A549 (cell line): ENCODE measurements around the gene CCDC124. TPM values are rescaled to one million over a fixed set of nuclear protein-coding genes. Genes with fewer than 3 reads are reported as not detected.

Source experiments
- ATAC-seq, 2 experiments: fragments of 200-7000 bp in 1 of 2; fragments of >200 bp in 1 of 2; cut with Nextera tagmentation in 1 of 2; cut with Tn5 transposase in 1 of 2; 3 replicates each; pipeline versions ENCODE4 v1.8.0 to v1.9.1; 2018 to 2020; ENCODE audit warnings: mild to moderate bottlenecking in 1 of 2, moderate library complexity in 1 of 2
- CTCF ChIA-PET: fragments of 300-600 bp; sonication (Branson Sonifier 250); formaldehyde crosslinking; extraction: SDS; loops from one replicate; lab custom pipeline; 2021; ENCODE audit warnings: antibody characterized with exemption, inconsistent platforms; lab: Yijun Ruan, JAX
- POLR2A ChIA-PET: fragments of 350-600 bp; formaldehyde crosslinking; extraction: SDS; loops from one replicate; lab custom pipeline; 2021; ENCODE audit warnings: antibody characterized with exemption, inconsistent platforms; lab: Yijun Ruan, JAX
- DNase-seq, 2 experiments: peaks; one replicate each; pipeline versions ENCODE4 v3.0.0 to v3.0.0-alpha.2; 2011 to 2016; ENCODE audit warnings: low read depth in 1 of 2, low spot score in 1 of 2
- FAIRE-seq: peaks from 2 replicates; lab custom pipeline; 2011; peaks lifted over from hg19 to GRCh38; lab: Jason Lieb, UNC
- H3K27ac ChIP-seq, 2 experiments: fragments of >200 bp; sonication (Bioruptor Twin); formaldehyde crosslinking; 3 replicates each; pipeline ENCODE4 v1.5.1; 2016 to 2017
- H3K4me1 ChIP-seq: fragments of >200 bp; sonication (Bioruptor Twin); formaldehyde crosslinking; 3 replicates; pipeline ENCODE4 v1.6.1; 2016
- H3K4me2 ChIP-seq: fragments of >200 bp; sonication (Bioruptor Twin); formaldehyde crosslinking; 3 replicates; pipeline ENCODE4 v1.6.1; 2016
- H3K4me3 ChIP-seq: fragments of >200 bp; sonication (Bioruptor Twin); formaldehyde crosslinking; 3 replicates; pipeline ENCODE4 v1.5.1; 2016
- H3K9me3 ChIP-seq: fragments of >200 bp; sonication (Bioruptor Twin); formaldehyde crosslinking; 3 replicates; pipeline ENCODE4 v1.6.1; 2016
- BHLHE40 ChIP-seq: IDR thresholded peaks from 2 replicates; pipeline ENCODE4 v1.6.1; 2012; ENCODE audit warnings: low read depth, low read length, inconsistent platforms
- CBX2 ChIP-seq: fragments of 200-600 bp; sonication (generic); IDR thresholded peaks from 2 replicates; pipeline ENCODE4 v1.6.1; 2016; ENCODE audit warnings: low read depth, mild to moderate bottlenecking, borderline replicate concordance
- CBX8 ChIP-seq: fragments of 200-600 bp; sonication (generic); IDR thresholded peaks from 2 replicates; pipeline ENCODE4 v1.6.1; 2016
- CHD4 ChIP-seq: fragments of 200-600 bp; sonication (generic); IDR thresholded peaks from 2 replicates; pipeline ENCODE4 v1.6.1; 2016; ENCODE audit warnings: antibody characterized with exemption, mild to moderate bottlenecking, borderline replicate concordance
- EHMT2 ChIP-seq: fragments of 200-600 bp; sonication (generic); IDR thresholded peaks from 2 replicates; pipeline ENCODE4 v1.6.1; 2016; ENCODE audit warnings: antibody characterized with exemption, low read depth, mild to moderate bottlenecking, moderate library complexity
- EP300 ChIP-seq, 2 experiments: fragments of >200 bp; sonication (Bioruptor Twin); formaldehyde crosslinking; IDR thresholded peaks; 2 replicates in 1 of 2; 3 replicates in 1 of 2; pipeline ENCODE4 v1.6.1; 2016 to 2017
- FOXS1 ChIP-seq: fragments of 250-450 bp; sonication (Bioruptor Pico); IDR thresholded peaks from 2 replicates; pipeline ENCODE4 v1.5.0; 2020; ENCODE audit warnings: mild to moderate bottlenecking, moderate library complexity
- JUN ChIP-seq, 2 experiments: fragments of >200 bp; sonication (Bioruptor Twin); formaldehyde crosslinking; IDR thresholded peaks; 2 replicates in 1 of 2; 3 replicates in 1 of 2; pipeline ENCODE4 v1.6.1; 2016 to 2017
- JUNB ChIP-seq: fragments of >200 bp; sonication (Bioruptor Twin); formaldehyde crosslinking; IDR thresholded peaks from 2 replicates; pipeline ENCODE4 v1.6.1; 2016
- MYC ChIP-seq: IDR thresholded peaks from 2 replicates; pipeline ENCODE4 v1.6.1; 2012; ENCODE audit warnings: mild to moderate bottlenecking, inconsistent platforms, low read length, improper control_type of control experiment, borderline replicate concordance
- NFE2L2 ChIP-seq: fragments of 150-350 bp; conservative IDR thresholded peaks from 2 replicates; pipeline ENCODE4 v1.6.1; 2014; ENCODE audit warnings: low read length
- NPAS2 ChIP-seq: fragments of 250-450 bp; sonication (Bioruptor Pico); IDR thresholded peaks from 2 replicates; pipeline ENCODE4 v1.8.0; 2022; ENCODE audit warnings: mild to moderate bottlenecking, moderate library complexity, borderline replicate concordance
- NR3C1 ChIP-seq: fragments of >200 bp; sonication (Bioruptor Twin); formaldehyde crosslinking; IDR thresholded peaks from 3 replicates; pipeline ENCODE4 v1.6.1; 2017
- PHF8 ChIP-seq: fragments of 200-600 bp; sonication (generic); IDR thresholded peaks from 2 replicates; pipeline ENCODE4 v1.6.1; 2016; ENCODE audit warnings: low read depth, mild to moderate bottlenecking, antibody characterized with exemption, moderate library complexity, borderline replicate concordance
- POLR2A ChIP-seq: IDR thresholded peaks from 2 replicates; pipeline ENCODE4 v1.6.1; 2012; ENCODE audit warnings: mild to moderate bottlenecking, low read length
- POLR2AphosphoS2 ChIP-seq: conservative IDR thresholded peaks from 2 replicates; pipeline ENCODE4 v1.6.1; 2012; ENCODE audit warnings: low read length, improper control_type of control experiment, inconsistent platforms
- RAD21 ChIP-seq, 2 experiments: fragments of >200 bp in 1 of 2; sonication (Bioruptor Twin) in 1 of 2; formaldehyde crosslinking in 1 of 2; IDR thresholded peaks in 1 of 2; conservative IDR thresholded peaks in 1 of 2; 2 replicates in 1 of 2; 3 replicates in 1 of 2; pipeline ENCODE4 v1.6.1; 2012 to 2018; ENCODE audit warnings: inconsistent platforms in 1 of 2
- RARB ChIP-seq: fragments of 250-450 bp; sonication (Bioruptor Pico); IDR thresholded peaks from 2 replicates; pipeline ENCODE4 v1.8.0; 2021; ENCODE audit warnings: mild to moderate bottlenecking, moderate library complexity
- RCOR1 ChIP-seq: fragments of 150-350 bp; IDR thresholded peaks from 2 replicates; pipeline ENCODE4 v1.6.1; 2014; ENCODE audit warnings: antibody characterized with exemption, low read length, low read depth
- RNF2 ChIP-seq: fragments of 200-600 bp; sonication (generic); IDR thresholded peaks from 2 replicates; pipeline ENCODE4 v1.6.1; 2016; ENCODE audit warnings: low read depth, mild to moderate bottlenecking, antibody characterized with exemption, moderate library complexity, borderline replicate concordance
- SMC3 ChIP-seq: fragments of >200 bp; sonication (Bioruptor Twin); formaldehyde crosslinking; IDR thresholded peaks from 3 replicates; pipeline ENCODE4 v1.6.1; 2018; ENCODE audit warnings: inconsistent platforms
- SREBF2 ChIP-seq: fragments of 450-650 bp; IDR thresholded peaks from 2 replicates; pipeline ENCODE4 v1.6.1; 2014; ENCODE audit warnings: mild to moderate bottlenecking, moderate library complexity
- TP53 ChIP-seq: fragments of 250-450 bp; sonication (Bioruptor Pico); IDR thresholded peaks from 2 replicates; pipeline ENCODE4 v1.5.0; 2021; ENCODE audit warnings: mild to moderate bottlenecking, moderate library complexity
- ZC3H11A ChIP-seq: fragments of 450-650 bp; IDR thresholded peaks from 2 replicates; pipeline ENCODE4 v1.6.1; 2014; ENCODE audit warnings: antibody characterized with exemption, mild to moderate bottlenecking
- ZNF302 ChIP-seq: fragments of 250-450 bp; sonication (Bioruptor Pico); IDR thresholded peaks from 2 replicates; pipeline ENCODE4 v1.9.0; 2021; ENCODE audit warnings: inconsistent platforms, mild to moderate bottlenecking, moderate library complexity
- ZSCAN20 ChIP-seq: fragments of 250-450 bp; sonication (Bioruptor Pico); IDR thresholded peaks from 2 replicates; pipeline ENCODE4 v1.8.0; 2022; ENCODE audit warnings: mild to moderate bottlenecking, moderate library complexity
- WGBS: methylation state at CpG from one replicate; pipeline ENCODE4 v1.1.6; 2017; ENCODE audit errors: missing lambda C conversion rate; 5-methylcytosine and 5-hydroxymethylcytosine counted together
- polyA plus RNA-seq, 4 experiments: library from polyadenylated mRNA; depleted of rRNA in 3 of 4; stranded (reverse); fragments of >200 nt; fragmentation: RNase III in 1 of 4; extraction: RNeasy Plus Mini Kit Qiagen cat#74134 plus additional on column Dnase treatment in 1 of 4; gene quantifications; 2 replicates in 3 of 4; 3 replicates in 1 of 4; pipeline ENCODE4 v1.2.3, GENCODE V29; 2011 to 2017
- TF ChIP-seq, protein P1 (sequence below): fragments of >200 bp; sonication (Bioruptor Twin); formaldehyde crosslinking; IDR thresholded peaks from 2 replicates; pipeline ENCODE4 v1.6.1; 2016
- TF ChIP-seq, protein P2 (sequence below): fragments of 200-600 bp; sonication (generic); IDR thresholded peaks from 2 replicates; pipeline ENCODE4 v1.6.1; 2016; ENCODE audit warnings: antibody characterized with exemption, mild to moderate bottlenecking, moderate library complexity

CCDC124 gene
- polyA plus RNA-seq, 2 of the 4 experiments (the other 2 are of a cell fraction): 35.4 to 113 TPM

DNA sequence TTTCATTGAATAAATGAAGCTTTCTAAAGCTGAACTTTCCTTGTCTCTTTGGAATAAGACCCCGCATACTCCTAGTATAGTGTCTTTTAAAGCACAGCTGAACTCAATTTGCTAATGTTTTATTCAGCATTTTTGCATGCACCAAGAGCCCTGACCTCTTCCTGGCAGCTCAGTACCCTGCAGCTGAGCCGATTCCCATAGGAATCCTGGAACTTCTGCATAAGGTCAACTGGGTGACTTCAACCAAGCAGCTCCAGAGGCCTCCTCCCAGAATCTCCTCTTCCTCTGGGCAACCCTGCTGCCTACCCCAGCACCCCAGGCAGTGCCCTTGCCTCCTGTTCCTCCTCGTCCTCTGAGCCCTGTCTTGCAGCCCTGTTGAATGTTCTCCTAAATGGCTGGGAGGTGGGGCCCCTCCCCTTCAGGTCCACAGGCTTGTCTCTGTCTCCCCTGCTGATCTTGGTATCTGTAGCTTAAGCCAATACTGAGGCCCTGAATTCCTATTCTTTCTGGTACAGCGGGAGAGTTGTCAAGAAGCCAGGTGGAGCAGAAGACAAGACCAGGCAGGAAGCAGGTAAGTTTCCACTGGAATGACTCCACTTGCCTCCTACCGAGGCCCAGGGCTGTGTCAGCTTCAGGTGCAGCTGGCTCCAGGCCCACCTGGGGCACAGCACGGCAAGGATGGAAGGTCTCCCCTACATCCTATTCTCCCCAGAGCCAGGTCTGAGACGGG lies 23.6 kb upstream of the CCDC124 start:
- FAIRE-seq (no peak), DNase-seq (no peak), ATAC-seq (no peak)
- ChIA-PET CTCF (interaction anchor here (0.6 to 2.2 kb wide), 6 partner anchors 13 to 88 kb away, joined by 3 to 12 read pairs (median 4); partner anchors contain the start of genes CCDC124 and RPL18A), POLR2A (no interaction called here)
- Histone ChIP-seq H3K27ac (no peak overlapping the region), H3K4me3 (no peak overlapping the region), H3K9me3 (0 out of 3 replicates have a peak, but pooled peaks cover 5% of the 10 kb centered on the region), H3K4me1 (no peaks in the 10 kb centered on the region)
- WGBS: 60% methylated on average over 7 of the region's 7 CpGs
- TF ChIP-seq JUNB (no peak), ZSCAN20 (CRISPR knock-in tag) (no peak), CHD4 (no peak), POLR2AphosphoS2 (no peak), CBX8 (no peak), MYC (no peak), ZC3H11A (no peak), ZNF302 (CRISPR knock-in tag) (no peak), NPAS2 (CRISPR knock-in tag) (no peak), EHMT2 (no peak), BHLHE40 (no peak), RNF2 (no peak), CBX2 (no peak), TP53 (CRISPR knock-in tag) (no peak), SREBF2 (no peak), SMC3 (no peak), NR3C1 (no peak), FOXS1 (CRISPR knock-in tag) (no peak), POLR2A (no peak)
- TF ChIP-seq, protein P1, sequence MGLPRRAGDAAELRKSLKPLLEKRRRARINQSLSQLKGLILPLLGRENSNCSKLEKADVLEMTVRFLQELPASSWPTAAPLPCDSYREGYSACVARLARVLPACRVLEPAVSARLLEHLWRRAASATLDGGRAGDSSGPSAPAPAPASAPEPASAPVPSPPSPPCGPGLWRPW: no peak
- TF ChIP-seq, all 56 proteins: peak for 0
- no peak overlapping the region for H3K4me2 ChIP-seq

DNA sequence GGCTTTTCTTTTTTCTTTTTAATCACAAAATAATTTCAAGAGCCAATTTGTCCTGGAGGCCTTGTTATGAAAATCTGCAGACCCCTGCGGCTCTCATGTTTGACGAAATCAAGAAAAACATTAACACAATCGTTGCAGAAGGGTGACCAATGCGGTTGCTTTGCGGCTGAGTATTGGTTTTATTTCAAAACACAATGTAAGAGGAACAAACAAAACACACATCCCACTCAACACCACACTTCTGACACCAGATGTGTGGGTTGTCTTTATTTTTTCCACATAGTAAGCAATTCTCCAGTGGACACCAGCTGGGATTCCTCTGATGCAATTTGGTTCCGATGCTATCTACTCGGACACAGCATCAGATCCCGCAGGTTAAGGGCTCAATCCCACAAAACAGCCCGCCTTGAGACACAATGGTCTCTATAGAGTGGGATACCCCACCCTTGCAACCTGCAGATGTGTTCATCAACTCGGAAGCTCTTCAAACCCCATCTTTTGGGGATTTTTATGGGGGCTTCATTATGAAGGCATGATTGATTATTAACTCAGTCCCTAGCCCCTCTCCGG lies 21.9 kb upstream of the CCDC124 start:
- ATAC-seq: no peak

More for the DNA sequence above, 21.9 kb upstream of the CCDC124 start:
- FAIRE-seq: no peak
- CTCF ChIA-PET: interaction anchor here (0.6 to 2.1 kb wide), 5 partner anchors 22 to 238 kb away, joined by 3 to 7 read pairs (median 4); partner anchors contain the start of gene CCDC124
- 72% methylated on average over 11 of the region's 11 CpGs for WGBS
- Histone ChIP-seq H3K9me3 (0 out of 3 replicates have a peak, but pooled peaks cover 5% of the 10 kb centered on the region), H3K27ac (no peak overlapping the region), H3K4me3 (no peak overlapping the region), H3K4me2 (no peak overlapping the region), H3K4me1 (peaks cover 8% of the 10 kb centered on the region)
- POLR2A ChIA-PET: no interaction called here
- no peak for DNase-seq
- TF ChIP-seq ZC3H11A (no peak), PHF8 (no peak), JUN (IDR thresholded peaks at IDR 0.05) (no peak), EP300 (IDR thresholded peaks at IDR 0.05) (no peak), CBX8 (no peak), RARB (CRISPR knock-in tag) (no peak), RAD21 (conservative IDR thresholded peaks at IDR 0.05 in 1 of 2, IDR thresholded peaks at IDR 0.05 in 1 of 2) (no peak), RCOR1 (no peak), NFE2L2 (no peak)
- TF ChIP-seq, protein P2, sequence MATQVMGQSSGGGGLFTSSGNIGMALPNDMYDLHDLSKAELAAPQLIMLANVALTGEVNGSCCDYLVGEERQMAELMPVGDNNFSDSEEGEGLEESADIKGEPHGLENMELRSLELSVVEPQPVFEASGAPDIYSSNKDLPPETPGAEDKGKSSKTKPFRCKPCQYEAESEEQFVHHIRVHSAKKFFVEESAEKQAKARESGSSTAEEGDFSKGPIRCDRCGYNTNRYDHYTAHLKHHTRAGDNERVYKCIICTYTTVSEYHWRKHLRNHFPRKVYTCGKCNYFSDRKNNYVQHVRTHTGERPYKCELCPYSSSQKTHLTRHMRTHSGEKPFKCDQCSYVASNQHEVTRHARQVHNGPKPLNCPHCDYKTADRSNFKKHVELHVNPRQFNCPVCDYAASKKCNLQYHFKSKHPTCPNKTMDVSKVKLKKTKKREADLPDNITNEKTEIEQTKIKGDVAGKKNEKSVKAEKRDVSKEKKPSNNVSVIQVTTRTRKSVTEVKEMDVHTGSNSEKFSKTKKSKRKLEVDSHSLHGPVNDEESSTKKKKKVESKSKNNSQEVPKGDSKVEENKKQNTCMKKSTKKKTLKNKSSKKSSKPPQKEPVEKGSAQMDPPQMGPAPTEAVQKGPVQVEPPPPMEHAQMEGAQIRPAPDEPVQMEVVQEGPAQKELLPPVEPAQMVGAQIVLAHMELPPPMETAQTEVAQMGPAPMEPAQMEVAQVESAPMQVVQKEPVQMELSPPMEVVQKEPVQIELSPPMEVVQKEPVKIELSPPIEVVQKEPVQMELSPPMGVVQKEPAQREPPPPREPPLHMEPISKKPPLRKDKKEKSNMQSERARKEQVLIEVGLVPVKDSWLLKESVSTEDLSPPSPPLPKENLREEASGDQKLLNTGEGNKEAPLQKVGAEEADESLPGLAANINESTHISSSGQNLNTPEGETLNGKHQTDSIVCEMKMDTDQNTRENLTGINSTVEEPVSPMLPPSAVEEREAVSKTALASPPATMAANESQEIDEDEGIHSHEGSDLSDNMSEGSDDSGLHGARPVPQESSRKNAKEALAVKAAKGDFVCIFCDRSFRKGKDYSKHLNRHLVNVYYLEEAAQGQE: no peak
